Esophagus muscularis mucosa (tissue), 4 donors: ENCODE data around the gene ANTXR1. TPM values are rescaled to one million over a fixed set of nuclear protein-coding genes. Genes with fewer than 3 reads are reported as not detected.
A peak's percentile ranks its signal among the peaks of the same experiment; 100 is the strongest.

Source experiments
- DNase-seq: peaks from one replicate; pipeline ENCODE4 v3.0.0-alpha.2; 2017; ENCODE audit errors: extremely low spot score
- H3K27ac ChIP-seq, 4 donors: fragments of 200-600 bp; sonication (generic); replicated peaks in 1 of 4; 1 replicate in 3 of 4; 2 replicates in 1 of 4; pipeline ENCODE4 v1.5.1; 2016 to 2019; ENCODE audit warnings: mild to moderate bottlenecking in 1 of 4
- H3K27me3 ChIP-seq, 4 donors: fragments of 200-600 bp; sonication (generic); one replicate each; pipeline versions ENCODE4 v1.5.1 to v1.6.0; 2016 to 2019
- H3K36me3 ChIP-seq, 4 donors: fragments of 200-600 bp; sonication (generic); one replicate each; pipeline ENCODE4 v1.5.1; 2016 to 2019
- H3K4me1 ChIP-seq, 4 donors: fragments of 200-600 bp; sonication (generic); one replicate each; pipeline ENCODE4 v1.5.1; 2016 to 2019
- H3K4me3 ChIP-seq, 4 donors: fragments of 200-600 bp; sonication (generic); 1 replicate in 2 of 4; 2 replicates in 2 of 4; pipeline ENCODE4 v1.5.1; 2016 to 2019; ENCODE audit warnings: mild to moderate bottlenecking in 4 of 4, moderate library complexity in 1 of 4
- H3K9me3 ChIP-seq, 4 donors: fragments of 200-600 bp; sonication (generic); 1 replicate in 3 of 4; 2 replicates in 1 of 4; pipeline ENCODE4 v1.5.1; 2016 to 2019
- CTCF ChIP-seq, 3 experiments: fragments of 200-600 bp in 2 of 3; fragments of 450-650 bp in 1 of 3; sonication (generic) in 2 of 3; IDR thresholded peaks; one replicate each; pipeline ENCODE4 v1.5.1; 2017 to 2019; ENCODE audit warnings: antibody characterized with exemption in 3 of 3, mild to moderate bottlenecking in 2 of 3, moderate library complexity in 1 of 3
- EP300 ChIP-seq: sonication (generic); formaldehyde crosslinking; IDR thresholded peaks from one replicate; pipeline ENCODE4 v1.6.1; 2017; ENCODE audit warnings: antibody characterized with exemption
- POLR2A ChIP-seq: fragments of 450-650 bp; IDR thresholded peaks from one replicate; pipeline ENCODE4 v1.6.1; 2017; ENCODE audit warnings: antibody characterized with exemption, moderate library complexity, mild to moderate bottlenecking, low read depth
- POLR2AphosphoS5 ChIP-seq, 2 donors: sonication (generic); formaldehyde crosslinking; IDR thresholded peaks; one replicate each; pipeline ENCODE4 v1.6.1; 2017; ENCODE audit warnings: antibody characterized with exemption in 2 of 2
- WGBS: methylation state at CpG from one replicate; pipeline ENCODE4 v1.1.5; 2018; 5-methylcytosine and 5-hydroxymethylcytosine counted together
- intact Hi-C: fragments of 100-400 bp; cut with DNase I; formaldehyde crosslinking; loops from one replicate; pipeline ENCODE4 v1.15.1; 2023
- total RNA-seq, 4 donors: library from RNA; depleted of rRNA; stranded (reverse); fragments of >200 nt; gene quantifications; one replicate each; pipeline versions ENCODE4 v1.1.0 to v1.2.1, GENCODE V29; 2016

Gene ANTXR1
- total RNA-seq, 4 donors from 2014 or later = 74.6 to 115 (median 92.1) TPM

- Histone ChIP-seq H3K27me3 (no peaks in the 10 kb centered on the region), H3K36me3 (peaks cover 0 to 5% (median 0%) of the 10 kb centered on the region in 4 donors), H3K27ac (peak overlapping the region; percentile 46 to 76 (median 65)), H3K4me3 (no peak overlapping the region), H3K9me3 (no peaks in the 10 kb centered on the region), H3K4me1 (peaks cover 30 to 70% (median 61%) of the 10 kb centered on the region in 4 donors)
- 47% methylated on average over 2 of the region's 2 CpGs for WGBS
- no peak for DNase-seq
- TF ChIP-seq CTCF (IDR thresholded peaks at IDR 0.05) = no peak
- peak; percentile 59 for TF ChIP-seq EP300
- no peak for TF ChIP-seq POLR2A
- peak; percentile 39 to 40 for TF ChIP-seq POLR2AphosphoS5 (IDR thresholded peaks at IDR 0.05)
- intact Hi-C loops = no loop called here
Measured at GRCh38 chr2:69097148-69097610, 84.2 kb downstream of the ANTXR1 start.

GRCh38 chr2:69097891-69098655 lies 85.1 kb downstream of the ANTXR1 start:
- H3K4me1 ChIP-seq = peaks cover 30 to 70% (median 63%) of the 10 kb centered on the region in 4 donors
- H3K27ac ChIP-seq = peak overlapping the region; percentile 63 to 76 (median 67)
- TF ChIP-seq POLR2A (no peak), POLR2AphosphoS5 (IDR thresholded peaks at IDR 0.05) (peak in 1 of 2 donors; percentile 29)
- peaks cover 0 to 8% (median 5%) of the 10 kb centered on the region in 4 donors for H3K36me3 ChIP-seq
- no peaks in the 10 kb centered on the region for H3K9me3 ChIP-seq
- intact Hi-C loops = no loop called here
- H3K27me3 ChIP-seq = no peaks in the 10 kb centered on the region
- no peak for DNase-seq
- no peak overlapping the region for H3K4me3 ChIP-seq
- WGBS = 65% methylated on average over 2 of the region's 2 CpGs

- TF ChIP-seq CTCF (IDR thresholded peaks at IDR 0.05) = no peak
- no peak for TF ChIP-seq EP300
- no peak for TF ChIP-seq POLR2AphosphoS5 (IDR thresholded peaks at IDR 0.05)
- no peak for TF ChIP-seq POLR2A
- intact Hi-C loops = no loop called here
- H3K27me3 ChIP-seq = no peaks in the 10 kb centered on the region
- H3K36me3 ChIP-seq = peaks cover 0 to 15% (median 6%) of the 10 kb centered on the region in 4 donors
- H3K4me1 ChIP-seq = peaks cover 30 to 79% (median 73%) of the 10 kb centered on the region in 4 donors
- no peak for DNase-seq
- no peak overlapping the region for H3K4me3 ChIP-seq
- peak overlapping the region; percentile 67 to 76 (median 70) for H3K27ac ChIP-seq
- H3K9me3 ChIP-seq = no peaks in the 10 kb centered on the region
Measured at GRCh38 chr2:69099541-69099940, 86.6 kb downstream of the ANTXR1 start.

- 45% methylated on average over 4 of the region's 4 CpGs for WGBS
- no peak for DNase-seq
- Histone ChIP-seq H3K4me1 (peaks cover 30 to 79% (median 68%) of the 10 kb centered on the region in 4 donors), H3K27me3 (no peaks in the 10 kb centered on the region), H3K27ac (peak overlapping the region; percentile 67 to 76 (median 70)), H3K36me3 (peaks cover 0 to 15% (median 6%) of the 10 kb centered on the region in 4 donors), H3K4me3 (no peak overlapping the region), H3K9me3 (no peaks in the 10 kb centered on the region)
- intact Hi-C loops = no loop called here
- TF ChIP-seq POLR2AphosphoS5 (IDR thresholded peaks at IDR 0.05) (peak in 1 of 2 donors; percentile 46), CTCF (IDR thresholded peaks at IDR 0.05) (no peak)
Measured at GRCh38 chr2:69100220-69100723, 87.3 kb downstream of the ANTXR1 start.

- peaks cover 0 to 15% (median 6%) of the 10 kb centered on the region in 4 donors for H3K36me3 ChIP-seq
- 88% methylated on average over 3 of the region's 3 CpGs for WGBS
- H3K9me3 ChIP-seq = no peaks in the 10 kb centered on the region
- DNase-seq = no peak
- H3K27ac ChIP-seq = peak overlapping the region; percentile 17 to 80 (median 48)
- peaks cover 24 to 60% (median 52%) of the 10 kb centered on the region in 4 donors for H3K4me1 ChIP-seq
- H3K4me3 ChIP-seq = no peak overlapping the region
- intact Hi-C loops = no loop called here
- H3K27me3 ChIP-seq = no peaks in the 10 kb centered on the region
- TF ChIP-seq POLR2AphosphoS5 (IDR thresholded peaks at IDR 0.05) (no peak), POLR2A (no peak), EP300 (no peak), CTCF (IDR thresholded peaks at IDR 0.05) (no peak)
Measured at GRCh38 chr2:69102041-69102593, 89.1 kb downstream of the ANTXR1 start.
